Measurements from ENCODE around the gene TRIAP1.
"Not testable (repeated sequence)": the region's sequence is repeated elsewhere in the genome, so short reads cannot be mapped to it uniquely, and the experiment has no call there.

TRIAP1 gene

DNA sequence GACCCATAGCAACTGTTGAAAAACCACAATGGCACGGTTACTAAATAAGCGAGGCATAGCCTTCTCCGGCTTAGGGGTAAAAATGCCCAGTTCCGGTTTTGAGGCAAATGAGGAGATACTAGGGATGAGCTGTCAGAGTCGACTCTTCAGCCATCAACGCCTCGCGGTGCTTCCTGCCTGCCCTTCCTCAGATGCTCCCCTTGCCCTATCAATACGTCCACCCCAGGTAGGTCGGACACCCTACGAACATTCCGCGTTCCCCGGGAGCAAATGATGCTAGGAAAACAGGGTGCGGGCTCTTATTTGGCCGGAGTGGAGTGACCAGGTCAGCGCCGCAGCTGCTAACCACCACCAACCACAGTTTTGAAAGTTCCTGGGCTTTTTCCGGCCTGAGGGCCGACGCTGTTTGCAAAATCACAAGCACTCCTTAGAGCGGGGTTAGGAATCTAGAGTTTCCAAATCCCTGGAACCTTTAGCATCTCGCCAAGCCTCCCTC lies 22.2 kb upstream of the TRIAP1 start:
- DNase-seq, result peak in 1 of 2 experiments; percentile 42

DNA sequence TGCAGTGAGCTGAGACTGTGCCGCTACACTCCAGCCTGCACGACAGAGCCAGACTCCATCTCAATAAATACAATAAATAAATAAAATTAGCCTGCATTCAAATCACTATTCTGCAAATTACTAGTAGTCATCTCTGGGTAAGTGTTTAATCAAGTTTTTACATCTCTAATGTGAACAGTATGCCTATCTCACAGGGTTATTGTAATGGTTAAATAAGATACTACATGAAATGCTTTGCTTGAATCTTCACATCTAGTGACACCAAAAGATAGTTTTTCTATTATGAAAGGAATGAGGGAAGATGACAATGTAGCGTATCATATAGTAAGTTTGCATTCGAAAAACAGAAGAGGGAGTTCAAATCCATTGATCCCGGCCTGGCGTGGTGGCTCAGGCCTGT lies 21.3 kb upstream of the TRIAP1 start:
- no peak for DNase-seq

DNA sequence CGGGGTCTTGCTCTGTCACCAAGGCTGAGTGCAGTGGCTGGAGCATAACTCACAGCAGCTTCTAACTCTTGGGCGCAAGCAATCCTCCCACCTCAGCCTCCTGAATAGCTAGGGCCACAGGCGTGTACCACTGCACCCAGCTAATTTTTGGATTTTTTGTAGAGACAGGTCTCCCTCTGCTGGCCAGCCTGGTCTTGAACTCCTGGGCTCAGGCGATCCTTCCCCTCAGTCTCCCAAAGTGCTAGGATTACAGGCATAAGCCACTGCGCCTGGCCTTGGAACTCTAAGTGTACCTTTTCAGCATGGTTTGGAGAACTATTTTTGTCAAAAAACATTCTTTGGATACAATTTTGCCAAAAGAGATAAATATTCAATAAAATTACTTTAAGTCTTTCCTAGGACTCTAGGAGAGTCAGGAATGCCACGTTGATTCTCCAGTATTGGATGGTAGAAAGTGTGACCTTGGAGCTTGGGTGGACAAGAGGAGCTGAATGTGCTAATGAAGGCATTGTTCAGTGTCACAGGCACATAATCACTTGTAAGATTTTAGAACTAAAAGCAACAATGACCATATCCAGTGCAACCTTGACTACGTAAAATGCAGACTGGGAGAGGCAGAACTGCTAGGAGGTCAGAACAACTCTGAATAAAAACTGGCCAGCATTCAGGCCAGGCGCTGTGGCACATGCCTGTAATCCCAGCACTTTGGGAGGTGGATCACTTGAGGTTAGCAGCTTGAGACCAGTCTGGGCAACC lies 20.6 kb upstream of the TRIAP1 start:
- peak; percentile 26 to 36 for DNase-seq

DNA sequence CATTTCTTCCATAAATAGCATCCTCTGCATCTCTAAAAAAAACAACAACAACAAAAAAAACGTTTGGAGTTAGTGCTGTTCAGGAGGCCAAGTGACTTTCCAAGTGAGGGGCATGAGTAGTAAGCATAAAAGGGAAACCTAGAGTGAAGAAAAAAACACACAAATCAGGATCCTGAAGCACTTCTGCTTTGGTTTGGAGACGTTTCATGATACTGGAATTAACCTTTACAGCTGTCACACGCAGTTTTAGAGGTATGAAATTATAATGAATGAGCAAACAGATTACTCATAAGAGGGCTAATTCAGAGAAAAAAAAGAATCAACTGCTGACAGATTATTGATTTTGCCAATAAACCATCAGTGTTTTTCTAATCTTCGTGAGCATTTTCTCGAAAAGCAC lies 19.6 kb upstream of the TRIAP1 start:
- no peak for DNase-seq

DNA sequence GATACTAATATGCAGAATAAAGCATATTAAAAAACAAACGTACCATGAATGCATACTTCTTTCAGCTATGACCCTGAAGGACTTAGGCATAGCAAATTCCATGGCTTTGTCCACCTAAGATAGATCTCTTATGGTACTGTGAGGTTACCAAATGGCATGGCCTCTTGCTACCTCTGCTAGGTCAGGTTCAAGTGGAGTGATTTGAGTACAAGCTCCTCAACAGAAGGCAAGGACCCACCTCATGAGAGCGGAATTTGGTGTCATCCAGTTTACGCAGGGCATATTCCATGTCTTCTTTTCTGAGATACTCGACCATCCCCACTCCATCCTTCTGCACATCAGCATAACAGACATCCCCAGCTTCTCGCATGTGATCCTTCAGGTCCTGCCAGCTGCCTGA lies 17.5 kb upstream of the TRIAP1 start:
- DNase-seq, result no peak

DNA sequence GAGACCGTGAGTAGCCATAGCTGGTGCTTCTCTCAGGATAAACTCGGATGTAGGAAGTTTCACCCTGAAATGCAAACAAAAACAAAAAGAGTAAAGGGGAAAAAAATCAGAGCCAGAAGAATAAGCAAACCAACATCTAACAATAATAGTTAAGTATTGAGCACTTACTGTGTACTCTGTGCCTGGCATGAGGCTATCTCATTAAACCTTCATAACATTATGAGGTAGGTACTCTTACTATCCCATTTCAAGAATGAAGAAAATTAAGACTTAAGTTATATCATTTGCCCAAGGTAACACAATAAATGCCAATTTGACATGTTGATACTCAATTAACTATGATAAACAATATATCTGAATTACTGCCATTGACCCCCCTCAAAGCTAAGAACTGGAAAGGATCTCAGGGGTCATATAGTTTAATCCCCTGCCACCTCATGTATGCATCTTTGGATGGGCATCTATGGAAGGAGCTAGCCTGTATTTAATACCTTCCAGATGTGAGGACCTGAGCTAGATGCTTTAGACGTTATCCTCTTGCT lies 16.0 kb upstream of the TRIAP1 start:
- no peak for DNase-seq

DNA sequence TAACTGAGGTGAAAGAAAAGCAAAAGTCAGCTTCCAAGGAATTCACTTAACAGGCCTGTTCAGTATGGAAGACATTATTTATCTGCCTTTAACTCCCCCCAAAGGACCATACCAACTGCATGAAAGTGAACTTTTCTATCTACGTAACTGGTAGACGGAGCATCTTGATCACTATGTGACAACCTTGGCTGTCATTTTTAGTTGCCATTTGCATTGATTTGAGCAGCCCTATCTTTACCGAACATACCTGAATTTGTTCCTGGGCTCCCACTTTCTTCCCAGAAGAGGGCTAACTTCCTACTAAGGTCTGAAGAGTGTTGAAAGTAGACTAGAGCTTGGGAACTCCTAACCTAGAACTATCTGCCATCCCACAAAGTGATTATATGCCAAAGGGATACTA lies 14.0 kb upstream of the TRIAP1 start:
- no peak for DNase-seq

DNA sequence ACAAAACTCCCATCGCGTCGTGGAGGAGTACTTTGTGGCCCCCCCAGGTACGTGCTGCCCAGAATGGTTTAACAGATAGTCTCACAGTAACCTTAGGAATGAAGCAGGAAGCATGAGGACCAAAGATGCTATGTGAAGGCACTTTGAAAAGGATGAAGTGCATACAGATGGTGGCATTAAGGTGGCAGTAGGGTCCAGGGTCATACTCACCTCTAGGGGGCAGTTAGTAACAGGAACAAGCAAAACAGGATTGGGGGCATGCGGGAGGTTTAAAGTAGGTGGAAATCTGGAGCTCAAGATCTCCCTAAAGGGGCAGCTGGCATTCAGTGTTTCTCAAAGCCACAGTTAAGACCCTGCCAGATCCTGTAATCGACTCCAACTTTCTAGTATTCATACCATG lies 10.9 kb upstream of the TRIAP1 start:
- DNase-seq, result no peak

DNA sequence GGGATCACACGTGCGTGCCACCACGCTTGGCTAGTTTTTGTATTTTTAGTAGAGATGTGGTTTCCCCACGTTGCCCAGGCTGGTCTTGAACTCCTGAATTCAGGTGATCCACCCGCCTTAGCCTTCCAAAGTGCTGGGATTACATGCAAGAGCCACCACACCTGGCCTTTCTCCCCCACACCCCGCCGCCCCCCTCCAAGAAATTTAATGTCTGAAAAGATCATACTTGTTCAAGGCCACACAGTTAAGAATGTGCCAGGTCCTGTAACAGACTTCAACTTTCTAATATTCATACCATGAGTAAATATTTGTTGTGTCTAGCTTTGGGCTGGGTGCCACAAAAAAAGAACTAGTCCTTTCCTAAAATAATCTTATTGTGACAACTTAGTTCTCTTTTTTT lies 9.1 kb upstream of the TRIAP1 start:
- no peak for DNase-seq

DNA sequence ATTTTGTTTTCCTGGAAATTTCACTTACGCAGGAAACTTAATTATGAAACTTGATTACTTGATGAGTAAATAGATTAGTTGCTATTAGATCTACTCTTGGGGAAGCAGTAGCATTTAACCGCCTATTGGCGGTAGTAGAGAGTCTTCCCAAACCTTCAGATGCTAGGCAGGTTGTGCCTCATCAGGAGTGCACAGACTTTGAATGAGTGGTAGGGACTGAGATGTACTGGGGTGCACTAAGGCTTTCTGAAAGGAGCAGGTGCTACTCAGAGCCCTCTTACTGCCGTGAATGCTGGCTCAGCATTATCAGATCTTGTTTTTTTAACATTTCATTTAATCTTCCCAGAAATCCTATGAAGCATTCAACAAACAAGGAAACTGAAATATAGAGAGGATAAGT lies 7.8 kb upstream of the TRIAP1 start:
- peak in 1 of 2 experiments; percentile 18 for DNase-seq

DNA sequence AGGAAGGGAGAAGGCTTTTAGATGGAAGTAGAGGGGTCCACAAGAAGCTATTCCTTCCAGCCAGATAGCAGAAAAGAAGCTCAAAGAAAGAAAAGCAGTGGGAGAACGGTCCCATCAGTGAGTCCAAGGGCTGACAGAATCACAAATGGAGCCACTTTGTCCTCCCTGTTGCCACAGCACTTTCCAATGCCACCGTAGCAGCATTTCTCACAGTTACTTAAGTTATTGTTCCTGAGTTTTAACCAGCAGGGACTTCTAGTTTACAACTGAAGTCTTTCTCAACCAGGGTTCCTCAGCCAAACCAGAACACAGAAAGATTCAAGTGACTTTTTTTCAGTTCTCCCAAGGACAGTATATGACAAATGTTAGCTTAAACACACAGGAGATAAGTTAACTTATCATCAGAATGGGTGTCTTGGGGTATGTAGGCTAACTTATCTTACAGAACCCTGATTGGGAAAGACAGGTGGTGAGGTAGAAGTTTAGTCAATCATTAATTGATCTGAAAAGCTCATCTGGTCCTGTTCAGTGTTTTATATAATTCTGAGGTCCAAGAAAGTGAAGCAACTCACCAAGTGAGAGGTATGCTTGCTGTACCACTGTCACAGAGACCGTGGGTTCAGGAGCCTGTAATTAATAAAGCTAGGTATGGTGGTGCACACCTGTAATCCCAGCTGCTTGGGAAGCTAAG lies 7.0 kb upstream of the TRIAP1 start:
- DNase-seq, result no peak

DNA sequence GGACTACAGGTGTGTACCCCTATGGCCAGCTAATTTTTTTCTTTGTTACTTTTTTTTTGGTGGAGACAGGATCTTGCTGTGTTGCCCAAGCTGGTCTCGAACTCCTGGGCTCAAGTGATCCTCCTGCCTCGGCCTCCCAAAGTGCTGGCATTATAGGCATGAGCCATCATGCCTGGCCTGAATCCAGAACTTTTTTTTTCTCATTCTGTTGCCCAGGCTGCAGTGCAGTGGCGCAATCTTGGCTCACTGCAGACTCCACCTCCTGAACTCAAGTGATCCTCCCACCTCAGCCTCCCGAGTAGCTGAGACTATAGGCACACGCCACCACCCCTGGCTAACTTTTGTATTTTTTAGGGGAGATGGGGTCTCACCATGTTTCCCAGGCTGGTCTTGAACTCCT lies 6.3 kb upstream of the TRIAP1 start:
- DNase-seq, result not testable (repeated sequence)

DNA sequence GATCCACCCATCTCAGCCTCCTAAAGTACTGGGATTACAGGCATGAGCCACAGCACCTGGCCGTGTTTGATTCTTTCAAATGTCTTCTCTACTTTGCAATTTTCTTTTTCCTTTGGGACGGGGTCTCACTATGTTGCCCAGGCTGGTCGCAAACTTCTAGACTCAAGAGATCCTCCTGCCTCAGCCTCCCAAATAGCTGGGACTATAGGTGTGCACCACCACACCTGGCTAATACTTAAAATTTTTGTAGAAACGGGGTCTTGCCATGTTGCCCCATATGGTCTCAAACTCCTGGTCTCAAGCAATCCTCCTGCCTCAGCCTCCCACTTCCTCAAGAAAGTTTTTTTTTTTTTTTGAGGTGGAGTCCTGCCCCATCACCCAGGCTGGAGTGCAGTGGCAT lies 1.8 kb upstream of the TRIAP1 start:
- DNase-seq, result no peak

DNA sequence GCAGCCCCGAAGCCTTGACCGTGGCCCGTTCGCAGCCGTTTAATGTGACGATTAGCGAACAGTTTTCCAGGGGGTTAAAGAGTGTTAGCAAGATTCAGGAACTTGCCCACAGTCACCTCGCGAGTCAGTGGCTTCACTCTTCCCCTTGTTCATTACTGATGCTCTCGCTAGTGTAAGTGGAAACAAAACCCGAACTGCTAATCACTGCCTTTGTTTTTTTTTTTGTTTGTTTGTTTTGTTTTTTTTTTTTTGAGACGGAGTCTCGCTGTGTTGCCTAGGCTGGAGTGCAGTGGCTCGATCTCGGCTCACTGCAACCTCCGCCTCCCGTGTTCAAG lies 627 bp upstream of the TRIAP1 start:
- DNase-seq, result not testable (repeated sequence)

DNA sequence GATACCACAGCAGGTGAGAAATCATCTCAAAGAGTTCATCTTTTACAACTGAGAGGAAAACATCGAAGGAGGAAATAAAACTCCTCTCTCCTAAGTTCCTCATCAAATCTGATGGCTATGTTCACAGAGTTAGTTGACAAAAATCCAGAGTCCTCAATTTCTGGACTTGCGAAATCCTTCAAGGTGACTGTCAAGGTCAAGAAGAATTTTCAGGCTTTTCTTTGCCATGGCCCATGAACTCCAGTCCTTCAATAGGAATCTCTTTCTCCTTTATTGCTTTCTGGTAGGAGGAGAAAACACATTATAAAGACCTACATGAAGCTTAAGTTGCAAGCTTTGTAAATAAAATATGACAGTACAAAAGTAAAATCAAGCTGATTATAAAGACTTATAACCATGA lies 1.5 kb downstream of the TRIAP1 start:
- DNase-seq, result no peak

DNA sequence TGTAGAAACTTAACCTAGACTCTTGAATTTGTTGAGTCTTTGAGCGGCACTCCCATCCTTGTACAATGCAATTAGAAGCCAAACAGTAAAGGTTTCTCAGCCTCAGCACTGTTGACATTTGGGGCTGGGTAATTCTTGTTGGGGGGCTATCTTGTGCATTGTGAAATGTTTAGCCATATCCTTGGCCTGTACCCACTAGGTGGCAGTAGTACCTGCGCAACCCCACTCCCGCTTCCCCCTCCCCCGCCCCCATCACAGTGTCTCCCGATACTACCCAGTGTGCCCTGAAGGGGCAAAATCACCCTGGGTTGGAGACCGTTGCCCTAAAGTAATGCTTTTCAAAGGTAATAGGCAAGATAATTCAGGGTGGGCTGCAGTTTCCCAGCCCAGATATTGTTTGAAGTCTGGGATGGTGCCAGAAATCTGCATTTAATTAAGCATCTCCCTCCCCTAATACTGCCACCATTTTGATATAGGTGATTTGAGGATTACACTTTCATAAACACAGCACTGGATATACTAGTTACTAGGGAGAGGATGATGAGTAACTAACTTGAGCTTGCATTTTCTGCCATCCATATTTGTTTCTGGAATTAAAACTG lies 6.4 kb downstream of the TRIAP1 start:
- peak; percentile 69 to 72 for DNase-seq

DNA sequence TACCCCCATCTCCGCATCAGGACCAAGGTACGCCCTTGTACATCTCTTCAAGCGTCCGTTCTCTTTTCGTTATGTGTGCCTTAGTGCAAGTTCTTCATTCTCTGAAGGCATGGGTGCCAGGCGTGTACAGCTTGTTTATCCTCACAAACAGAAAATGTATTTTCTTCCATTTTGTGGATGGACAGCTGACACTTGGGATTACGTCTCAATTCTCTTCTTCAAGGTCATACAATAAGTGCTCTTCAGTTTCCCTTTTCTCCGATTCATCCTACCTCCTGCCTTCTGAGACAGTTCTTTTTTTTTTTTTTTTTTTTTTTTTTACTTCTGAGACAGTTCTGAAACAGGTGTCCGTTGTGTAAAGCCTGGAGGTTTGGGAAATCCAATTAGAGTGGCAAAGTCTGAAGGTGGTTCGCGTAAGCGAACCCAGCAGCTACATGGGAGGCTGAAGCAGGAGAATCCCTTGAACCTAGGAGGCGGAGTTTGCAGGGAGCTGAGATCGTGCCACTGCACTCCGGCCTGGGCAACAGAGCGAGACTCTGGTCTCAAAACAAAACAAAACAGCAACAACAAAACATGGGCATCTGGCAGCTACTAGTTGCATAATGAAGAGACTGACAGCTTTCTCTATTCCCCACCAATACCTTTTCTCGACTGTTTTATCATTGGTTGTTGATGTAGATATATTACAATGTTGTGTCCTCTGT lies 7.5 kb downstream of the TRIAP1 start:
- DNase-seq, result no peak

DNA sequence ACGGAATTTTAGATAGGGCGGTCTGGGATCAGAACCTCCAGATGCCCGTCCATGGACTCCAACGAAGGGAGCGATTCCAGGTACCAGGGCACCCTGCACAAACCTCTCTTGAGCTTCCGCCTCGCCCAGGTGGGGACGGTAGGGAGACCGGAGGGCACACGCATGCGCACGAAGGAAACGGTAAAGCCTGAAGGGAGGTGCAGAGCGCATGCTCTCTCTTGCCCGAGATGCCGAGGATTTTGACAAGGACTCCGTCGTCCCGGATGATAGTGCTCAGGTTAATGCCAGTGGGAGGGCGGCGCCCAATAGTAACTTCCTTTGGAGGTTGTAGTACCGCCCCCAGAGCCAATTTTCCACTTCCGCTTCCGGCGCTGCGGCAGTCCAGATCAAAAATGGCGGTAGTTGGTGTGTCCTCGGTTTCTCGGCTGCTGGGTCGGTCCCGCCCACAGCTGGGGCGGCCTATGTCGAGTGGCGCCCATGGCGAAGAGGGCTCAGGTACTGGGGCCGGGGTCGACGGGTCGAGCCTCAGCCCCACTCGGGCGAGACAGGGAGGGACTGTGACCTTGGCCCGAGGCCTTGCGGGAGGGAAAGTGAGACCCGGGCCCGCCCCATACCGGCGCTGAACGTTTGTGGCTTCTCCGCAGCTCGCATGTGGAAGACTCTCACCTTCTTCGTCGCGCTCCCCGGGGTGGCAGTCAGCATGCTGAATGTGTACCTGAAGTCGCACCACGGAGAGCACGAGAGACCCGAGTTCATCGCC lies 8.3 kb downstream of the TRIAP1 start, which contains the start of gene COX6A1:
Gene COX6A1 (plus strand): TSS at position 379 of the 760 bp plus-strand sequence. CDS start 14 bp downstream, at position 393.
- DNase-seq, result peak; percentile 99 to 100

DNA sequence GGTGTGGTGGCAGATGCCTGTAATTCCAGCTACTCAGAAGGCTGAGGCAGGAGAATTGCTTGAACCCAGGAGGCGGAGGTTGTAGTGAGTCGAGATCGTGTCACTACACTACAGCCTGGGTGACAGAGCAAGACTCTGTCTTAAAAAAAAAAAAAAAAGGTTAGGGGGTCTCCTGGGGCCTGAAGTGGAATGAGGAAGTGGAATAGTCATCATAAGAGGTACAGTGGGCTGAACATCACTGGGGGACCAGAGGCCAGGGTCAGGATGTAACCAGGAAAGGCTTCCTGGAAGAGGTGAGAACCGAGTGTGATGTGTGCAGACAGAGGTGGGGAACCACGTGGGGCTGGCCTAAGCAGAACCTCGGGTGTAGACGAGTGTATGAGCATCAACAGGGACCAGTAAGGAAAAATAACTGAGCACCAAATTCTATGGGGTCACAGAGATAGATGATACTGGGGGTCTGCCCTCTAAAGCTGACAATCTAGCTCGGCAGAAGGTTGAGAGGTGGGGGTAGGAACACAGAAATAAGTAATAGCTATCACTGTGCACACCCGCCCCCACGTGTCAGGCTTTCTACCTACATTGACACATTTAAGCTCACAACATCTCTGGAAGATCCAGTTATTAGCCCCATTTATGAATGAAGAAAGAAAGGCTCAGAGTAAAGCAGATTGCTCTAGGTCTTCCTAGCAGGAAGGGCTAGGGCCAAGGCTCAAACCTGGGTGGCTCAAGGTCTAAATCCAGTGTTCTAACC lies 13.2 kb downstream of the TRIAP1 start:
- no peak for DNase-seq

DNA sequence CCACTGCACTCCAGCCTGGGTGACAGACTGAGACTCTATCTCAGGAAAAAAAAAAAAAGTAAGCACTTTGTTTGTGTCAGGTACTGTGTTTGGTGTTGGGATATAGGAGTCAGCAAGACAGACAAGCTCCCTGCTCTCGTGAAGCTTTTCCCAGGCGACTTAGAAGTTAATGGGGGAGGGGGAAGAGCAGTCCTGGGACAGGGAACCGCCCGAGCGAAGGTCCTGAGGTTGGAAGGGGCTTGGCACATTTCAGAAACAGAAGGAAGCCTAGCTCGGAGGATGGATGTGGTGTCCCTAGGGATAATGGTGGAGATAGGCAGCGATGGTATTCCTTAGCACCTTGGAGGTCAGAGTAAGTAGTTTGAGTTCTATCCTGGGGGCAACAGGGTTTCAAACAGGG lies 16.8 kb downstream of the TRIAP1 start:
- DNase-seq, result no peak

DNA sequence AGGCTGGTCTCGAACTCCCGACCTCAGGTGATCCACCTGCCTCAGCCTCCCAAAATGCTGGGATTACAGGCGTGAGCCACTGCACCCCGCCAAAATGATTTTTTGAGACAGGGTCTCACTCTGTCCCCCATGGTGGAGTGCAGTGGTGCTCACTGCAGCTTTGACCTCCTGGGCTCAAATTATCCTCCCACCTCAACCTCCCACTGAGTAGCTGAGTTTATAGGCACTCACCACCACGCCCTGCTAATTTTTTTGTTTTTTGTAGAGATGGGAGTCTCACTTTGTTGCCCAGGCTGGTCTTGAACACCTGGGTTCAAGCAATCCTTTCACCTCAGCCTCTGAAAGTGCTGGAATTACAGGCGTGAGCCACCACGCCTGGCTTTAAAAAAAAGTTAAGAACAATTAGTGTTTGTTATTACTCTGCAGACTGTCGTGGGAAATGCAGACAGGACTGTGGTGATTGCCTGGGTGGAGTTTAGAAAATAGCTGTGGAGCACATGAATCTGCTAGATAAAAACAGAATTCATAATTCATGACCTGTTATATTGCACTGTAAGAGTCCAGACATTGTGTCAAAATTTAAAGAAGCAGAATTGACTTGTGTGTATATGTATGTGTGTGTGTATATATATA lies 17.5 kb downstream of the TRIAP1 start:
- DNase-seq, result no peak

Data from NCI-H2081 (cell line).